ENCODE measurements around the gene CD302.

DNA sequence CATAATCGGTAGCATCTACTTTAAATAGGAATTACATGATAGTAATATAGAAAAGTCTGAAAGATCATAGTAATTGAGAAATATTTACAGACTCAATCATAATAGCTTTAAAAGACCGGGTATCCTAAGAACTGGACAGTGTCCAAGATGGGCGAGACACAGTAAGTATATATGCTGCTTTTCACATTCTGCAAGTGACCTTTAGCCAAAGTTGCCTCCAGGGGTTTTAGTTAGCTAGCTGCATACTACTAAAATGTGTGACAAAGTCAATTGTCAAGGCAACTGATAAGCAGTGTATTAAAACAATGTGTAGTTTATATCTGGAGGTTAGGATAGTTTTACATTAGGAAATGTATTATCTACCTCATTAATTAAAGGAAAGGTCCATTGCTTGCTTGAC, 24.6 kb downstream of the CD302 start:
- TF ChIP-seq, protein P1, sequence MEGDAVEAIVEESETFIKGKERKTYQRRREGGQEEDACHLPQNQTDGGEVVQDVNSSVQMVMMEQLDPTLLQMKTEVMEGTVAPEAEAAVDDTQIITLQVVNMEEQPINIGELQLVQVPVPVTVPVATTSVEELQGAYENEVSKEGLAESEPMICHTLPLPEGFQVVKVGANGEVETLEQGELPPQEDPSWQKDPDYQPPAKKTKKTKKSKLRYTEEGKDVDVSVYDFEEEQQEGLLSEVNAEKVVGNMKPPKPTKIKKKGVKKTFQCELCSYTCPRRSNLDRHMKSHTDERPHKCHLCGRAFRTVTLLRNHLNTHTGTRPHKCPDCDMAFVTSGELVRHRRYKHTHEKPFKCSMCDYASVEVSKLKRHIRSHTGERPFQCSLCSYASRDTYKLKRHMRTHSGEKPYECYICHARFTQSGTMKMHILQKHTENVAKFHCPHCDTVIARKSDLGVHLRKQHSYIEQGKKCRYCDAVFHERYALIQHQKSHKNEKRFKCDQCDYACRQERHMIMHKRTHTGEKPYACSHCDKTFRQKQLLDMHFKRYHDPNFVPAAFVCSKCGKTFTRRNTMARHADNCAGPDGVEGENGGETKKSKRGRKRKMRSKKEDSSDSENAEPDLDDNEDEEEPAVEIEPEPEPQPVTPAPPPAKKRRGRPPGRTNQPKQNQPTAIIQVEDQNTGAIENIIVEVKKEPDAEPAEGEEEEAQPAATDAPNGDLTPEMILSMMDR (IDR thresholded peaks at IDR 0.05; ENCODE audit: insufficient read depth, low read length, poor library complexity, severe bottlenecking): no peak
- no peak for TF ChIP-seq EZH2phosphoT487 (conservative IDR thresholded peaks at IDR 0.05; ENCODE audit: low read length)

All from SU-DHL-6 (cell line).